HG03342 (cell line): ENCODE measurements around the gene BBOF1.
"Not testable (repeated sequence)": the region's sequence is repeated elsewhere in the genome, so short reads cannot be mapped to it uniquely, and the experiment has no call there.

Experiments used
- ATAC-seq: cut with Tn5 transposase; IDR thresholded peaks from one replicate; pipeline ENCODE4 v1.9.1; 2021; ENCODE audit warnings: mild to moderate bottlenecking, moderate library complexity; ENCODE audit not compliant: unreplicated experiment

BBOF1 gene

DNA sequence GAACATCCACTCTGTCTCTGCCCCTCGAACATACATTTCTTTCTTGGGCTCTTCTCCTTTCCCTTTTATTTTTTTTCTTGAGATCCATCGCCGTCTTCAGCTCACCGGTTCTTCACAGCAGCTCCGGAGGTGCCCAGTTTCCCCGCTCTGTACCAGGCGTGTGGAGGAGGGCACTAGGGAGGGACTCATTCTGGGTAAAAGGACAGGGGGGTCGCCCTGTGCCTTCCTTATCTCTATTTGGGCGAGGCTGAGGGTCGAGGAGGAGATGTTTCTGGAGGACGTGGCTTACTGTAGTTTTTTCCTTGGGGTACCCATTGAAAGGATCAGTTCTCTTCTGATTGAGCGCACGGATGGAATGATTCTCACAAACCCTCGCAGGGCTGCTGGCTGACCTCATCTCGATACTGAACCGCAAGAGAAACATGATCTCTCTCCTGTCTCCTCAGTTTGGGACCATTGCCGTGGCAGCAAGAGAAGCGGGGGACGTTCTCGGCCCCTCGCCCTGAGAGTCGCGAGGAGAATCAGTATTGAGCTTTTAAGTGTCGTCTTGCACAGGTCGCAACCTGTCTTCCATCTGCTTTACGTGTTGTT is 66.0 kb downstream of the BBOF1 start:
- ATAC-seq: peak; percentile 4

DNA sequence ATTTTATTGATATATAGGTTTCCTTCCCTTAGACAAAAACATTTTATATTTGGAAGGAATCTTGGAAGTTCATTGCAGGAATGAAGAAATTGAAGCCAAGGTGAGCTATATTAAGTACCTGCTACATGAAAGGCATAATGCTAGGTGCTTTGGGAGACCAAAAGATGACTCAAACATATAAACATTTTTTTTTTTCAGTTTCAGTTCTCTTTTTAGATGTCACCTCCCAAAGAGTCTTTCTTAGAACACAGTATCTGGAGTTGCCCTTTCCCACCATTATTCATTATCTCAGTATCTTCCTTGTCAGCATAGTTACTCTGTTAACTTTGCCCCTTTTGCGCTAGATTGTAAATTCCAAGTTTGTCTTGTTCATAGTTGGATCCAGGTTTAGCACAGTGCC is 66.7 kb downstream of the BBOF1 start:
- ATAC-seq: no peak

DNA sequence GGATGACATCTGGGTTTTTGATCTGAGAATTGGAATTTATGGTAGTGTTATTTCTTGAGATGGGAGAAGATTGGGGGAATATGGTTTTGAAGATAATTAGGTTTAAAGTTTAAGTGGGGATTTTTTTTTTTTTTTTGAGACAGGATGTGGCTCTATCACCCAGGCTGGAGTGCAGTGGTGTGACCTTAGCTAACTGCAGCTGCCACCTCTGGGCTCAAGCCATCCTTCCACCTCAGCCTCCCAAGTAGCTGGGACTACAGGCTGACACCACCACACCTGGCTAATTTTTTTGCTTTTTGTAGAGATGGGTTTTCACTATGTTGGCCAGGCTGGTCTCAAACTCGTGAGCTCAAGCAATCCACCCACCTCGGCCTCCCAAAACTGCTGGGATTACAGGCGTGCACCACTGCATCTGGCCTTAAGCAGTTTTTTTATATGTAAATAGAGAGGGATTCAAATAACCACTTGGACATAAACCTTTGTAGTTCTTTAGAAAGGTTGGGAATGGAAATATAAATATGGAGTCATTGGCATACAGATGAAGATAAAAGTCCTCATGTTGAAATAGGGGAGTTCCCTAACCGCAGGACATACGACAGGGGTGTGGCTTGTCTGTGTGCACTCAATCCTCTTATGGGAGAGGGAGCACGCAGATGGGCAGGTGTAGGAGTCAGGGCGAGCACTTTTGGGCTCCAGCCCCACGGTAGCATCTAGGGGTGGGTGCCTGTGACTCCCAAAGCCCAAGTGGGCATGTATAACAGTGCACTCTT is 70.3 kb downstream of the BBOF1 start:
- no peak for ATAC-seq

DNA sequence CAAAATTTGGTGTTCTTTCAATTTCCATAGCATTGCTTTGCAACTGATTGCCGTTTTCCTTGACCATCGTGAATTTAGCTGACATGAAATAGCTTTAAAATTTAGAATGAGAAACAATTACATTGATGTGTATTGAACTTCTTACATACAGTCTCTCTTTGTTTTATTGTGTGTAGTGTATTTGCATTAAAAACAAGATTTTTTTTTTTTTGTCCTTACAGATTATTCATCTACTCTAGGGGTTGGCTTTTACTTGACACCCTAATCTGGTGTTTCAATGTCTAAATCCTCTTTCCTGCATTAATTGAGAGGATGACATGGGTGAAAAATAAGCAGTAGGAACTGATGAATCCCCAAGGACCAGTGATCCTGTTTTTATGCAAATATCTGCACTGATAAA is 86.2 kb downstream of the BBOF1 start:
- no peak for ATAC-seq

GRCh38 chr14:74109369-74109768 is 90.2 kb downstream of the BBOF1 start:
- ATAC-seq: no peak

- not testable (repeated sequence) for ATAC-seq
These were observed 92.5 kb downstream of the BBOF1 start for GRCh38 chr14:74111395-74112216.
